Measurements from ENCODE around the gene AS3MT.

DNA sequence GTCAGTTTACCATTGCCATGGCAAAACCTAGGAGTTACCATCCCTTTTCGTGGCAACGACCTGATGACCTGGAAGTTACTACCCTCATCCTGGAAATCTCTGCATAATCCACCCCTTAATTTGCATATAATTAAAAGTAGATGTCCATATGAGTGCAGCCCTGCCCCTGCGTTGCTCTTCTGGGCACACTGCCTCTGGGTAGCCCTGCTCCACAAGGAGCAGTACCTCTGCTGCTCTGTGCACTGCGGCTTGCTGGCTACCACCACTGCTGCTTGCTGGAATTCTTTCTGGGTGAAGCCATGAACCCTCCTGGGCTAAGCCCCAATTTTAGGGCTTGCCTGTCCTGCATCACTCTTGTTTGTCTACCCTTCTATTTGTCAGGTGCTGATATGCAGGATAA is 44.6 kb upstream of the AS3MT start:
- TF ChIP-seq, protein P1, sequence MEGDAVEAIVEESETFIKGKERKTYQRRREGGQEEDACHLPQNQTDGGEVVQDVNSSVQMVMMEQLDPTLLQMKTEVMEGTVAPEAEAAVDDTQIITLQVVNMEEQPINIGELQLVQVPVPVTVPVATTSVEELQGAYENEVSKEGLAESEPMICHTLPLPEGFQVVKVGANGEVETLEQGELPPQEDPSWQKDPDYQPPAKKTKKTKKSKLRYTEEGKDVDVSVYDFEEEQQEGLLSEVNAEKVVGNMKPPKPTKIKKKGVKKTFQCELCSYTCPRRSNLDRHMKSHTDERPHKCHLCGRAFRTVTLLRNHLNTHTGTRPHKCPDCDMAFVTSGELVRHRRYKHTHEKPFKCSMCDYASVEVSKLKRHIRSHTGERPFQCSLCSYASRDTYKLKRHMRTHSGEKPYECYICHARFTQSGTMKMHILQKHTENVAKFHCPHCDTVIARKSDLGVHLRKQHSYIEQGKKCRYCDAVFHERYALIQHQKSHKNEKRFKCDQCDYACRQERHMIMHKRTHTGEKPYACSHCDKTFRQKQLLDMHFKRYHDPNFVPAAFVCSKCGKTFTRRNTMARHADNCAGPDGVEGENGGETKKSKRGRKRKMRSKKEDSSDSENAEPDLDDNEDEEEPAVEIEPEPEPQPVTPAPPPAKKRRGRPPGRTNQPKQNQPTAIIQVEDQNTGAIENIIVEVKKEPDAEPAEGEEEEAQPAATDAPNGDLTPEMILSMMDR (IDR thresholded peaks at IDR 0.05 in 8 of 11, conservative IDR thresholded peaks at IDR 0.05 in 3 of 11) = no peak
- TF ChIP-seq POLR2A (IDR thresholded peaks at IDR 0.05) (no peak), POLR2AphosphoS5 (IDR thresholded peaks at IDR 0.05) (no peak)

All from spleen (tissue), 7 donors.